CD4-positive, alpha-beta memory T cell (primary cell): ENCODE measurements around the gene GPER1. TPM values are rescaled to one million over a fixed set of nuclear protein-coding genes. Genes with fewer than 3 reads are reported as not detected.

Experiments
- CTCF ChIA-PET: fragments of 350-600 bp; sonication (Branson Sonifier 250); formaldehyde crosslinking; loops from one replicate; lab custom pipeline; 2021; ENCODE audit warnings: inconsistent platforms; ENCODE audit not compliant: partially characterized antibody; lab: Charles Lee
- POLR2A ChIA-PET: fragments of 350-600 bp; sonication (Branson Sonifier 250); formaldehyde crosslinking; loops from one replicate; lab custom pipeline; 2021; ENCODE audit not compliant: partially characterized antibody; lab: Charles Lee
- DNase-seq, 5 donors: peaks; one replicate each; pipeline versions ENCODE4 v3.0.0 to v3.0.0-alpha.2; 2020 to 2022; ENCODE audit warnings: mixed read lengths in 1 of 5
- H3K27ac ChIP-seq: one replicate; pipeline ENCODE4 v1.7.0; 2013; ENCODE audit warnings: low read depth, low read length
- H3K27me3 ChIP-seq: 2 replicates; pipeline ENCODE4 v1.7.0; 2013; ENCODE audit warnings: mild to moderate bottlenecking, low read length, moderate library complexity; ENCODE audit not compliant: insufficient read depth
- H3K36me3 ChIP-seq: 2 replicates; pipeline ENCODE4 v1.7.0; 2013; ENCODE audit warnings: mild to moderate bottlenecking, low read length, moderate library complexity; ENCODE audit not compliant: insufficient read depth
- H3K4me1 ChIP-seq: 2 replicates; pipeline ENCODE4 v1.7.0; 2013; ENCODE audit warnings: mild to moderate bottlenecking, low read length, moderate library complexity; ENCODE audit not compliant: insufficient read depth
- H3K4me3 ChIP-seq, 2 donors: one replicate each; pipeline ENCODE4 v1.7.0; 2013; ENCODE audit warnings: low read length in 2 of 2, mild to moderate bottlenecking in 1 of 2
- H3K9me3 ChIP-seq, 2 donors: one replicate each; pipeline ENCODE4 v1.7.0; 2013; ENCODE audit warnings: low read length in 2 of 2, control low read depth in 1 of 2; ENCODE audit not compliant: control insufficient read depth in 1 of 2
- H3K27ac Mint-ChIP-seq, 7 donors: one replicate each; pipeline ENCODE4 v1.8.0; 2020 to 2021; ENCODE audit warnings: mixed read lengths in 7 of 7, mild to moderate bottlenecking in 6 of 7, inconsistent platforms in 3 of 7, moderate library complexity in 3 of 7
- H3K27me3 Mint-ChIP-seq, 2 donors: one replicate each; pipeline ENCODE4 v1.8.0; 2020 to 2021; ENCODE audit warnings: mixed read lengths in 2 of 2
- H3K36me3 Mint-ChIP-seq, 2 donors: one replicate each; pipeline ENCODE4 v1.8.0; 2020 to 2021; ENCODE audit warnings: mixed read lengths in 2 of 2, inconsistent platforms in 1 of 2, mild to moderate bottlenecking in 1 of 2
- H3K4me1 Mint-ChIP-seq, 4 donors: one replicate each; pipeline ENCODE4 v1.8.0; 2020 to 2021; ENCODE audit warnings: mixed read lengths in 4 of 4, mild to moderate bottlenecking in 1 of 4
- H3K4me3 Mint-ChIP-seq, 8 donors: one replicate each; pipeline ENCODE4 v1.8.0; 2020 to 2021; ENCODE audit warnings: mixed read lengths in 8 of 8, mild to moderate bottlenecking in 7 of 8, moderate library complexity in 6 of 8, inconsistent platforms in 3 of 8
- H3K9me3 Mint-ChIP-seq, 8 donors: one replicate each; pipeline ENCODE4 v1.8.0; 2020 to 2021; ENCODE audit warnings: mixed read lengths in 8 of 8, mild to moderate bottlenecking in 5 of 8, inconsistent platforms in 3 of 8, moderate library complexity in 1 of 8
- intact Hi-C: fragments of 100-400 bp; cut with micrococcal nuclease; formaldehyde crosslinking; loops from one replicate; pipeline ENCODE4 v1.15.1; 2023
- polyA plus RNA-seq, 2 donors: library from polyadenylated mRNA; unstranded; fragments of 300-500 nt; fragmentation: Illumina TruSeq; gene quantifications; one replicate each; pipeline ENCODE4 v1.2.3, GENCODE V29; 2021
- total RNA-seq, 2 experiments: library from RNA; stranded (reverse); gene quantifications; one replicate each; pipeline ENCODE4 v1.2.3, GENCODE V29; 2021

GPER1 gene
- total and polyA plus RNA-seq, 4 experiments from 2014 or later = not detected

DNA sequence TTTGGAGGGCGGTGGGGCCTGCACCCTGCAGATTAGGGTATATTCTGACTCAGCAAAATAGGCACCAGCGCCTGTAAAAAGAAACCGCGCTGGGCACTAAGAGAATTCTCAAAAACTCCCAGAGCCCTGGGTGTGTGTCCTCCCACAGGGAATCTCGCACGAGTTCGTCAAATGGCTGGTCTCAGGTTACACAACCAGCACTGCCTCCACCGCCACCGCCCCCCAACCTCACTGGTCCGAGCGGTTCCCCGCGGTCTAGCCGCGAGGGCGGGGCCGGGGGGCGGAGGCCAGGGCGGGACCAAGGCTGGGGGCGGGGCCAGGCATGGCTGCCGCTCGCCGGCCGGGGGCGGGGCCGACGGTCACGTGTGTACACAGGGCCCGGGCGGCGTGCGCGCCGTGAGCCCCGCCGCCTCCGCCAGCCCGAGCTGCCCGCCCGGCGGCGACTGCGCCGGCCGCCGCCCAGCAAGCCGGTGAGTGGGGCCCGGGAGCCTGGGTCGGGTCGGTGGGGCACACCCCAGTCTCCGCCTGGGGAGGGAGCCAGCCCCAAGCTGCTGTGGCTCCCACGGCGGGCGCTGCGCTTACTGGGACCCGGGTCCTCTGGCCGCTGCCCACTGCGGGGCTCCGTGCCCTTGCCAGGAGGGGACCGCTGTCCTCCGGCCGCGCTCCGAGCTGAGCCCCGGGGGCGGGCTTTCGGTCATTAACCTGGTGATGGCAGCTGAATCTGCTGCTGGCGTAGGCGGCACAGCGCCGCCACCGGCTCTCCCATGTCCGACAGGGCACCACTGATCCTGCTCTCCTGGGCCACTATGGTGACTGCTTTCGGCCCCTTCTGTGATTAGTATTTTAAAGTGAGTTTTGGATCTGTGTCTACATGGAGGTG, 43.5 kb upstream of the GPER1 start, which contains the start of gene GPR146:
Gene GPR146, plus strand, starts transcription at position 358 of the 880 bp plus-strand sequence. CDS start 12,970 bp downstream, outside the sequence.
- H3K4me3 Mint-ChIP-seq = peak within 1 kb of the TSS; percentile 88 to 96 (median 92)
- intact Hi-C loops = loop anchor here (2.0 kb wide), 3 partner anchors 16 to 122 kb away; no protein-coding TSS in a partner anchor
- peak; percentile 85 to 89 (median 86) for DNase-seq
- Histone ChIP-seq H3K27ac (peak within 1 kb of the TSS; percentile 55), H3K27me3 (no peaks in the 10 kb centered on the region), H3K4me3 (peak within 1 kb of the TSS; percentile 67 to 69), H3K9me3 (no peaks in the 10 kb centered on the region), H3K4me1 (peaks cover 70% of the 10 kb centered on the region), H3K36me3 (no peaks in the 10 kb centered on the region)
- no peaks in the 10 kb centered on the region for H3K27me3 Mint-ChIP-seq
- POLR2A ChIA-PET = interaction anchor here (0.7 to 3.0 kb wide), 12 partner anchors 9 to 121 kb away, joined by 3 to 20 read pairs (median 4); partner anchors contain the start of genes COX19 and ZFAND2A
- peaks cover 49 to 74% (median 65%) of the 10 kb centered on the region in 4 donors for H3K4me1 Mint-ChIP-seq
- H3K27ac Mint-ChIP-seq = peak within 1 kb of the TSS; percentile 83 to 94 (median 91)
- CTCF ChIA-PET = interaction anchor here (0.7 to 8.4 kb wide), 11 partner anchors 9 to 72 kb away, joined by 3 to 65 read pairs (median 5); no protein-coding TSS in a partner anchor
- no peaks in the 10 kb centered on the region for H3K9me3 Mint-ChIP-seq
- H3K36me3 Mint-ChIP-seq = no peaks in the 10 kb centered on the region

DNA sequence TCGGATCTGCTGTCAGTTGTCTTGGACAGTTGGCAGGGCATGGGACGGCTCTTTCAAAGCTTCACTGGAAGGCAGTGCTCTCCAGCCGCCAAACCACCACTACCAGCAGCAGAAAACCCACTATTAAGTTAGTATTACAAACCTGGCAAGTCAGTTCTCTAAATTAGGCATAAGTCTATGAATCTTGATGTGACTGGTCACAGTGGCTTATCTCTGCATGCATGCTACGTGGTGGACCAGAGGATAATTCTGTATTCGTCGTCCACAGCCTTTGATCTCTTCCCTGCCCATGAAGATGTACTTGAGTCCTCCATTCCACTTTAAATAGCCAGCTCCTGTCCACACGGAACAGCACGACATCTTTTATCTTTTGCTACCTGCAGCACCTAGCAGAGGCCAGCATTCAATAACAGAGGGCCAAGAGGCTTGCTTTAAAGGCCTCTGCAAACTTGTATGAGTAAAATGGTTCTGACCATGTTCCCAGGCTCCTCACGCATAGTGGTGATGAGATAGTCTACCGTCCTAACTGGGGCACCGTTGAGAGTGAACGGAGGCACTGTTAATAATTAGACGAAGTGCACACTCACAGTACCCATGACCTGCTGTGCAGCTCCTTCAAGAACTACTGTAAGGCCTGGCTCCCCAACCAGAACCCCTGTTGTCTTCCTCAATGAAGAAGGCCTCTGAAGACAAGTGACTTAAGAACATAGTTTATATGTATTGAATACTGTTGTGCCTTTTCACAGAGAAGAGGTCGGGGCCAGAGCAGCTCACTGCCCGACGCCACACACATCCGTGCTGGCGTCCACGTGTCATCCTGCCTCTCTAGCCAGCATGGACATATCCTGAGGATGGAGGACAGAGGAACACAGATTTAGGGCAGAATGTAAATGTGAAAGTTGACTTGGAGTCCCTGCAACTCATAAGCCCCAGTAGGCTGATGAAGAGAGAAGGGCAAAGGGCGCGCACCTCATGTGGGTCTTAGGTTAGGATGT, 42.5 kb upstream of the GPER1 start:
- Histone ChIP-seq H3K27ac (peak overlapping the region; percentile 55), H3K36me3 (no peaks in the 10 kb centered on the region), H3K4me3 (peak overlapping the region; percentile 67 to 69), H3K27me3 (no peaks in the 10 kb centered on the region), H3K4me1 (peaks cover 78% of the 10 kb centered on the region), H3K9me3 (no peaks in the 10 kb centered on the region)
- H3K36me3 Mint-ChIP-seq = no peaks in the 10 kb centered on the region
- H3K4me1 Mint-ChIP-seq = peaks cover 50 to 84% (median 73%) of the 10 kb centered on the region in 4 donors
- peak overlapping the region; percentile 78 to 94 (median 91) for H3K27ac Mint-ChIP-seq
- no peaks in the 10 kb centered on the region for H3K9me3 Mint-ChIP-seq
- no peaks in the 10 kb centered on the region for H3K27me3 Mint-ChIP-seq
- H3K4me3 Mint-ChIP-seq = peak overlapping the region; percentile 88 to 96 (median 92)
- intact Hi-C loops = loop anchor here (1.0 to 2.0 kb wide), 4 partner anchors 17 to 123 kb away; no protein-coding TSS in a partner anchor
- POLR2A ChIA-PET = interaction anchor here (0.8 to 3.0 kb wide), 13 partner anchors 8 to 122 kb away, joined by 3 to 20 read pairs (median 4); partner anchors contain the start of genes COX19 and ZFAND2A
- CTCF ChIA-PET = interaction anchor here (0.7 to 8.4 kb wide), 12 partner anchors 9 to 73 kb away, joined by 3 to 65 read pairs (median 5); no protein-coding TSS in a partner anchor
- DNase-seq = no peak

DNA sequence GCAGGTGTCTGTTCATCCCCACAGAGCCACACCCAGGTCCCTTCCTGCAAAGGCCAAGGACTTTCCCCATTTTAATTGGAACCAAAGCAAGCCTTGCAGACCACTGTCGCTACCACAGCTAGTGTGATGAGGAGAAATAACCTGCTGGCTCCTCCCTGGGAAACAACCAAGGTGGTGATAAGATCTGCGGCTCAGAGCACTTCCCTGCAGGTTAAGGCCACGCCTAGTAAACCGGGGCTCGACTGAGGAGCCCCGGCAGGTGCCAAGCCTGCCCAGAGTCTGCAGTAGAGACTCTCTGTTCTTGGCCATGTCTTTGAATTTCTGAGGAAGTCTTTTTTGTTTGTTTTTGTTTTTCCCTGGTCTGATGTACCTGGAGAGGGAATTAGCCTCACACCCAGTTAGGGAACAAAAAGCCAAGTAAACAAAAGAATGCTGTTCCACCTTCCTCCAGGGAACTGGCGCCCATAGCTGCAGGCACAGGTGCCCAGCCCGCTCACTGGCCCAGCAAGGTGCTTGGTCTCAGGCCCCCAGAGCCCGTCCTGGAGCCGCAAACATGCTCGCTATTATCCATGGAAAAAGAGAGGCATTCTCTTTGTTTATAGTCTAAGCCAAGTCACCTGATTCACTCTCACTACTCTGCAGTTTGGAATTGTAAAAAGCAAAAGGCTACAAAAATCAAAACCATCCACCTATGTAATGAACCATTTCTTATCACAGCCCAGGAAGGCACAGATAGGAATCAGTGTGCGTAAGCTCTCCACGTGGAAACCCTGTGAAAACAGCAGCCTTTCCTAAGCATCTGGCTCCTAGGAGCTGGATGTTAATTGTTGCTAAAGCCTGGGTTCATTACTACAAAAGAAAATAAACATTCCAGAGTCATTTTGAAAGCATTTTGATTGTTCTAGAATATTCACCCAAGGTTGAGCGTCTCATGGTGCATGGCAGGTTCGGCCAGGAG, 40.9 kb upstream of the GPER1 start:
- H3K4me1 Mint-ChIP-seq = peaks cover 46 to 83% (median 72%) of the 10 kb centered on the region in 4 donors
- POLR2A ChIA-PET = interaction anchor here (0.8 to 2.2 kb wide), 6 partner anchors 12 to 72 kb away, joined by 3 to 6 read pairs (median 4); partner anchors contain the start of gene COX19
- no peaks in the 10 kb centered on the region for H3K9me3 Mint-ChIP-seq
- Histone ChIP-seq H3K27ac (peak overlapping the region; percentile 39), H3K36me3 (no peaks in the 10 kb centered on the region), H3K27me3 (no peaks in the 10 kb centered on the region), H3K9me3 (no peaks in the 10 kb centered on the region), H3K4me1 (peaks cover 76% of the 10 kb centered on the region), H3K4me3 (peak overlapping the region; percentile 14 to 28)
- no peaks in the 10 kb centered on the region for H3K36me3 Mint-ChIP-seq
- peak overlapping the region; percentile 88 to 96 (median 92) for H3K4me3 Mint-ChIP-seq
- CTCF ChIA-PET = interaction anchor here (2.4 to 8.4 kb wide), 3 partner anchors 11 to 53 kb away, joined by 11 to 65 read pairs (median 16); no protein-coding TSS in a partner anchor
- H3K27me3 Mint-ChIP-seq = no peaks in the 10 kb centered on the region
- peak overlapping the region; percentile 78 to 93 (median 84) for H3K27ac Mint-ChIP-seq
- DNase-seq = peak; percentile 73 to 92 (median 79)
- intact Hi-C loops = loop anchor here (1.0 kb wide), 1 partner anchor 54 kb away; no protein-coding TSS in a partner anchor

GRCh38 chr7:1049006-1049741, 38.7 kb upstream of the GPER1 start:
- Histone ChIP-seq H3K4me3 (no peak overlapping the region), H3K9me3 (no peaks in the 10 kb centered on the region), H3K27ac (no peak overlapping the region), H3K36me3 (no peaks in the 10 kb centered on the region), H3K4me1 (peaks cover 57% of the 10 kb centered on the region), H3K27me3 (no peaks in the 10 kb centered on the region)
- peak overlapping the region in 2 of 7 donors; percentile 36 to 71 for H3K27ac Mint-ChIP-seq
- no peaks in the 10 kb centered on the region for H3K9me3 Mint-ChIP-seq
- DNase-seq = no peak
- no peaks in the 10 kb centered on the region for H3K36me3 Mint-ChIP-seq
- POLR2A ChIA-PET = interaction anchor here (0.8 kb wide), 1 partner anchor 22 kb away, joined by 3 read pairs; no protein-coding TSS in a partner anchor
- CTCF ChIA-PET = interaction anchor here (1.4 to 8.4 kb wide), 3 partner anchors 12 to 55 kb away, joined by 3 to 65 read pairs (median 8); no protein-coding TSS in a partner anchor
- H3K4me3 Mint-ChIP-seq = peak overlapping the region; percentile 8 to 96 (median 41)
- H3K4me1 Mint-ChIP-seq = peaks cover 37 to 74% (median 62%) of the 10 kb centered on the region in 4 donors
- intact Hi-C loops = no loop called here
- H3K27me3 Mint-ChIP-seq = no peaks in the 10 kb centered on the region

- H3K27me3 ChIP-seq = no peaks in the 10 kb centered on the region
- Mint-ChIP-seq H3K27ac (no peak overlapping the region), H3K4me1 (peaks cover 39 to 79% (median 66%) of the 10 kb centered on the region in 4 donors), H3K4me3 (no peak overlapping the region), H3K27me3 (no peaks in the 10 kb centered on the region), H3K36me3 (no peaks in the 10 kb centered on the region), H3K9me3 (no peaks in the 10 kb centered on the region)
- ChIA-PET POLR2A (interaction anchor here (1.6 kb wide), 1 partner anchor 21 kb away, joined by 4 read pairs; no protein-coding TSS in a partner anchor), CTCF (interaction anchor here (2.5 to 6.5 kb wide), 2 partner anchors 16 to 56 kb away, joined by 8 to 35 read pairs; no protein-coding TSS in a partner anchor)
- H3K4me3 ChIP-seq = no peak overlapping the region
- H3K36me3 ChIP-seq = no peaks in the 10 kb centered on the region
- peaks cover 62% of the 10 kb centered on the region for H3K4me1 ChIP-seq
- H3K9me3 ChIP-seq = no peaks in the 10 kb centered on the region
- H3K27ac ChIP-seq = no peak overlapping the region
- DNase-seq = no peak
- intact Hi-C loops = no loop called here
Measured at GRCh38 chr7:1049801-1050200, 38.1 kb upstream of the GPER1 start.
